Forelimb muscle (tissue), 1 donor: ENCODE data around the gene CLIC4. TPM values are rescaled to one million over a fixed set of nuclear protein-coding genes. Genes with fewer than 3 reads are reported as not detected.
"Not testable (repeated sequence)": the region's sequence is repeated elsewhere in the genome, so short reads cannot be mapped to it uniquely, and the experiment has no call there.

Source experiments
- DNase-seq: peaks from one replicate; pipeline ENCODE4 v3.0.0-alpha.2; 2013; ENCODE audit warnings: low read depth
- polyA plus RNA-seq: library from polyadenylated mRNA; unstranded; fragments of 120-200 nt; gene quantifications from one replicate; pipeline ENCODE4 v1.2.1, GENCODE V29; 2013; ENCODE audit not compliant: insufficient read length

The CLIC4 gene
- polyA plus RNA-seq, 1 donor: 115 TPM

DNA sequence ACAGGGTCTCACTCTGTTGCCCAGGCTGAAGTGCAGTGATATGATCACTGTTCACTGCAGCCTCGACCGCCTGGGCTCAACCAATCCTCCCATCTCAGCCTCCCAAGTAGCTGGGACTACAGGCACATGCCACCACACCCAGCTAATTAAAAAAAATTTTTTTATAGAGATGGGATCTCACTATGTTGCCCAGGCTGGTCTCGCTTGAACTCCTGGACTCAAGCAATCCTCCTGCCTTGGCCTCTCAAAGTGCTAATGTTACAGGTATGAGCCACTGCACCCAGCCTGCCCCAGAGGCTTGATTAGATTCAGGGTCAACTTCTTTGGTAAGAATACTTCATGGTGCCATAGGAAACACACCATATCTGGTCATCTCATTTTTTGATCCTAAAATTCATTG lies 66.2 kb downstream of the CLIC4 start:
- DNase-seq: not testable (repeated sequence)

DNA sequence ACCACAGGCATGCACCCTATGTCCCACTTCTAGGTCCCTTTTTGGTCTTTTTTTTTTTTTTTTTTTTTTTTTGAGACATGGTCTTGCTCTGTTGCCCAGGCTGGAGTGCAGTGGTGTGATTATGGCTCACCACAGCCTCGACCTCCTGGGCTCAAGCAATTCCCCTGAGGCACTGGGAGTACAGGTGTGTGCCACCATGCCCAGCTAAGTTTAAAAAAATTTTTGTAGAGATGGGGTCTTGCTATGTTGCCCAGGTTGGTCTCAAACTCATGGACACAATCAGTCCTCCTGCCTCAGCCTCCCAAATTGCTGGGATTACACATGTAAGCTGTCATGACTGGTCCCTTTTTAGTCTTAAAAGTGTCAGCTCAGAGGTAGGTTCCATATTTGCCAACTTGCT lies 75.0 kb downstream of the CLIC4 start:
- DNase-seq: not testable (repeated sequence)

DNA sequence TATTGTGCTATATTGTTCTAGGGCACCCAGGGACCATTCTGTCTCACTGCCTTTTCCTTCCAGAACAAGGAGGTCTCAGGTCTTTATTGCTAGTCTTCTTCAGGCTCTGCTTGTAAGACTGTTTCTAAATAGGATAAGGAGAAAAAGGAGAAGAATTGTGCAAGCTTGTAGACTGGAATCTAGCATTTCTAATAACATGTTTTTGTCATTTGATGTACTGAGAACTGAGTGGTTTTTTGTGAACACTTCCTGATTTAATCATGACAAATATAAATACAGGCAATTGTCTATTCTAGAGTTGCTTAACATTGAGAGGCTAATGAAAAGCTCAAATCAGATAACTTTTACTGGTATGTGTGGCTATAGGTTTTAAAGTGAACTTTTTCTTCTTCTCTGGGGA lies 77.6 kb downstream of the CLIC4 start:
- no peak for DNase-seq

DNA sequence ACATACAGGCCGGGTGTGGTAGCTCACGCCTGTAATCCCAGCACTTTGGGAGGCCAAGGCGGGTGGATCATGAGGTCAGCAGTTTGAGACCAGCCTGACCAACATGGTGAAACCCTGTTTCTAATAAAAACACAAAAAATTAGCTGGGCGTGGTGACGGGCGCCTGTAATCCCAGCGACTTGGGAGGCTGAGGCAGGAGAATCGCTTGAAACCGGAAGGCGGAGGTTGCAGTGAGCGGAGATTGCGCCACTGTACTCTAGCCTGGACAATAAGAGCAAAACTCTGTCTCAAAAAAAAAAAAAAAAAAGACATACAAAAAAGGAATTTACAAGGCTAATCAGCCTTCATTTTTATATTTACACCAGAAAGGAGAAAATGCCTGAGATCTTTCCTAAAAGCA lies 78.2 kb downstream of the CLIC4 start:
- not testable (repeated sequence) for DNase-seq

DNA sequence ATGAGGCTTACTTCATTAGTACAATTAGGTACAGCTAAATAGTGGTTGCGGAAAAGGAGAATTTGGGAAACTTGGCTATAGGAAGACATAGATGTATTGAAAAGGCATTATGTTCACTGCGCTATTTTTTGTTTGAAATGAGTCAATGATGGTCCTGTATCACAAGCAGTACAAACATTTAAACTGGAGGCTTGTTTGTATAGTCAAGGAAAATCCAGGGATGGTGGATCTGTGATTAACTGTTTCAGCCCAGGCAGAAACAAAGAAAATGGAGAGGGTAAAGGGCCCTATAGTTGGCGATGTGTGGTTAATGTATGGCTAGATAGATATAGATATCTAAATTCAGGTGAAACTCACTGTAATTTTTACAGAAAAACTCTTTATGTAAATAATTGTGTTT lies 79.9 kb downstream of the CLIC4 start:
- DNase-seq: no peak

DNA sequence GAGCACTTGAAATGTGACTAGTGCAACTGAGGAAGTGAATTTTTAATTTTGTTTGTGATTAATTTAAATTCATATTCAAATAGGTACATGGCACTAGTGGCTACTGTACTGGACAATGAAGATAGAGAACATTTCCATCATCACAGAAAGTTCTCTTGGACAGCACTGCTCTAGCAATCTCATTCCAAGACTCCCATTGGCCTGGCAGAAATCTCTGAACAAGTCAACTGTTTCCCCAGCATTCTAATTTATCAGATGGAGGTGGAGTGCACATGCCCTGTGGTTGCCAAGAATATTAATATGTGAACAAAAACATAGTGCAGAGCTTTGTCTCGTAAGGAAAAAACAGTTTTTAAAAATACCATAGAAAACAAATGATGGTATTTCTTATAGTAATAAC lies 81.3 kb downstream of the CLIC4 start:
- DNase-seq: no peak

DNA sequence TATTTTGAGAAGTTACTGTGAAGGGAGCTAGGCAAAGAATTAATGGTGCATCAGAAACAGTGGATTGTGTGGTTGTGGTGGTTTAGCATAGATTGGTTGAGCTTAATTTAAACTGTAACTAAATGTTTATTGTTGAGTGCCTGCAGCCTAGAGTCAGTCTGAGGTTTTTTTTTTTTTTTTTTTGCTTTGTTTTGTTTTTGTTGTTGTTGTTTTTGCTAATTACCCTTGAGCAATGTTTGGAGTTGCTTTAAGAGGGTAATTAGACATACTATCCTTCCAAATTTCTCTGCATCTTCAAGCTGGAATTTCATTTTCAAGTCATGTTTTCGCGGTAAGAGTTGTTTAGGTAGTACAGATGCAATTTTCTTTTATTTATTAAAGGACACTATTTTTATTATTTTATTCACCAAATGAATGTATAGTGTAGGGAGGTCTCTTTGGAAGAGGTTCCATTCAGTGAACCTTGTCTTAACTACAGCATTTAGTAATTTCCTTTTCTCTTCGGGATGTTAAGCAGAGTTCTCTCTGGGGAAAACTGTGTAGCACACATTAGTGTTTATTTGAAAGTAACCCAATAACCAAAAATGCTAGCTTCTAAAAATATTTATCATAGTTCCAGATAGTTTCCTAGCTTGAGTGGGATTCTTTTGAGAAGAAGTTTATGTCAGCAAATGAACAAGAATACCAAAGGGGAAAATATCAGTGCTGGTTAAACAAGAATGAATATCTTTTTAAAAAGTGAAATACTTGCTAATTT lies 82.3 kb downstream of the CLIC4 start:
- no peak for DNase-seq

DNA sequence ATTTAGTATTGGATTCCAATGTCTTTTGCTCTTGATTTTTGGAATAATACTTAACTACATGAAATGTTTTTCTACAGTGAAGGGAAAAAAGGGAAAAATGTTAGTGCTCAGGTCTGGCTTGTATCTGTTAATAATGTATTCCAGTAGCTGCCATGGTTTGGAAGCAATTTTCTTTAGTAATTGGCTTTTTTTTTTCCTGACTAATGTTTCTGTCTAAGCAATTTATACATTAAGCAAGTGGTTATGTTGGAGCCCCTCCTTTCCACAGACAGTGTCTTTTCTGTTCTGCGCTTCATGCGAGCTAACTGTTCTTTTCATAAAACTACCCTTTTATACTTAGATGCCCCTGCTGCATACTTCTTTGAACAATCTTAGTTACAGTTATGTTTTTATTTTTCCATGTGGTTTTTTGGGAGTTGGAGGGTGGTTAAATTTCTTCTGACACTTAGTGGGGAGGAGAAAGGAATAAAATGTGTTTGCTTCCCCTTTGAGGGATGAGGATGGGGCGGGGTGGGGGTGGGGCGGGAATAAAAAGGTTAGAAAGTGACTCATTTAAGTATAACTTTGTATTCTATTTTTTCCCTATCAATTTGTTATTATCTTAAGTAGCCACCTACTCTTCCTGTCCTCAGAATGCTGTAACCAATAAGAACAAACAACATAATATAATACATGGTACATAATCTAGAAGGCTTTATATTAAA lies 83.1 kb downstream of the CLIC4 start:
- no peak for DNase-seq

DNA sequence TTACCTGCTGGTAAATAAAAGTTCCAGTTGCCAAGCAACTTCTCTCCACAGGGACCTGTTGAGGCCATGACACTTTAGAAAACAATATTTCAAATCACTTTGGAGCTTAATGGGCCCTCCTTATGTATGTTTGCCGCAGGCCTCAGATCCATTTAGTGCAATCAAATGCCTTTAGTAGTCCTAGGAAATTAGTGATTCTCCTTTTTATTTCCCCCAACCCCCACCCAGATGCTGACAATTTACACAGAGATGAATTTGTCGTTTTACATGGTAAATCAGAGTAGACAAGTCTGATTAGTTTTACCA lies 83.6 kb downstream of the CLIC4 start:
- no peak for DNase-seq

DNA sequence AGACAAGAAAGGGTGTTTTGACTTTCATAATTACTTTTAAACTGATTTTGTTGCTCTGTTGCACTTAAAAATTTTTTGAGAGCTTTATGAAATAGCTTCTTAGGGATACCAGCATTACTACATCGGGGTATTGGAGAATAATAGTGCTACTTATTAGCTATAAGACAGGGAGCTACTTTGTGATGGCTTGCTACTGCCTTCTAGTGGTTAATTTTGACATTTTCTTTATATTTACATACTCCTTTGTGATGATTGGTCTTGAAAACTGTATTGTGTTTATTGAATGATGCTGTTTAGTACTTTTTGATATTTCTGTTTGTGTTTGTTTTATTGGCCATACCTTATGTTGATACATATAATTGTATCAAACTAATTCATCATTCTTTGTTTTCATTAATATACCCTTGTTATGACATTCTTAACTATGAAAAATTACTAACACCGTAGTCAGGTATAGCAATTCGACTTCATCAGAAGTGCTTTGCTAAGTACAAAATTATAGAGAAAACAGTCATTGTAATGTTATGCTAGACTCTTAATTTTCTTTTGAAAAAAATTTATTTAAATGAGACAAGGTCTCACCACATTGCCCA lies 85.5 kb downstream of the CLIC4 start:
- DNase-seq: peak; percentile 59

DNA sequence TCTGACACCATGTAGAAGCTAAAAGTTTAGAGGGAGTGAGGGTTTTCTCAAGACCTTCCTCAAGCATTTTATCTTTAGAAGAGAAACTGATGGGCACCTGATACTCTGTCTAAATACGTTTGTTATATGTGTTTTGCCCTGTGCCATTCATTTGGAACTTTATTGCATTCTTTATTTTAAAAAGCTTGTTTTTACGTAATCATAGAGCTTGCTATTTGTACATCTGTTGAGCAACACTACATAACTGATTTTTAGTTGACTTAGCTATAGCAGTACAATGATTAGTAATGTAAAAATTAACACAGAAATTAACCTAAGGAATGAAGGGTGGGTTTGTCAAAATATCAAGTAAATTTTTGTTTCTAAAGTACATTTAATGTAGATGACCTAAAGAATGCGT lies 96.3 kb downstream of the CLIC4 start:
- DNase-seq: no peak

DNA sequence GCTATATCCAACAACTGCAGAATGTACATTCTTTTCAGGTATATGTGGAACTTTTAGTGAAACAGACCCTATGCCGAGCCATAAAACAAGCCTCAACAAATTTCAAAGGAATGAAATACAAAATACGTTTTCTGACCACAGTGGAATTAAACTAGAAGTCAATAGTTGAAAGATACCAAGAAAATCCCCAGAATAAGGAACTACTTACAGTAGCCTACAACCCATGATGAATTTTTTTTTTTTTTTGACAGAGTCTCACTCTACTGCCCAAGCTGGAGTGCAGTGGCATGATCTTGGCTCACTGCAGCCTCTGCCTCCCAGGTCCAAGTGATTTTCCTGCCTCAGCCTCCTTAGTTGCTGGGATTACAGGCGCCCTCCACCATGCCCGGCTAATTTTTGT lies 101.4 kb downstream of the CLIC4 start:
- no peak for DNase-seq

DNA sequence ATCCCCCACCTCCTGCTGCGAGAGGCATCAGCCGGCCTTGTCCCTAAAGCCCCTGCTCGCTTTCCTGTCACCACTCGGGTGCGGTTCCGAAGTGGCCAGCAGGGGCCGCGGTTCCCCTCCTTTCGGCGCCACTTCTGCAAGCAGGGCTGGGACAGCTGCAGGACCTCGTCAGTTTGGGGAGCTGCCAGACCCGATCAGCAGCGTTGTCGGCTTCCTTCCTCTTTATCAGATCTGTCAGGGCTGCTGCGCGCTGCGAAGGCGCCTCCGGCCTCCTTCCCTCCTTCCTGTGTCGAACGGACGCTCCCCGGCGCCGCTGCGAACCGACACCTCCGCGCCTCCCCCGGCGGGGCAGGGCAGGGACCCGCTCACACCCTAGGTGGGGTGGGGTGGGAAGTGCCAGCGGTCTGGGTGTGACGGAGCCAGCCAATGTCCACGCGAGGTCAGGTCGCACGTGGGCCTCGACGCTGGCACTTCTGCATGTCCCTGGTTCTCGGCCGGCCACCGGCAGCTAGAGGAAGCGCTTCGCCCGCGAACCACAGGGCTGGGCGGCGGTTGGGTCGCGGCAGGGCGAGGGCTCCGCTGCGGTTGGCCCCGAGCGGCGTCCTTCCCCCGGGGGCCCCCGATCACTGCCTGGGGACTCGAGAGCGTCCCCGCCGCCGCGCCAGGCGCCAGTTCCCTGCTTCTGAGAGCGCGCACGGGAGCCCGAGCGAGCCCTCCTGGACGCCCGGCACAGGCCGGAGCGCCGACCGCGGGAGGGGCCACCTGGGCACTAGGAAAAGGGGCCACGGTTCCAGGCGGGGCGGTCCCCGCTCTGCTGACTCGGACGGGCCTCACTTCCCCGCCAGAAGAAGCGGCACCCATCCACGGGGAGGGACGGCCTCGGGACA lies 103.0 kb downstream of the CLIC4 start:
- DNase-seq: peak; percentile 72

DNA sequence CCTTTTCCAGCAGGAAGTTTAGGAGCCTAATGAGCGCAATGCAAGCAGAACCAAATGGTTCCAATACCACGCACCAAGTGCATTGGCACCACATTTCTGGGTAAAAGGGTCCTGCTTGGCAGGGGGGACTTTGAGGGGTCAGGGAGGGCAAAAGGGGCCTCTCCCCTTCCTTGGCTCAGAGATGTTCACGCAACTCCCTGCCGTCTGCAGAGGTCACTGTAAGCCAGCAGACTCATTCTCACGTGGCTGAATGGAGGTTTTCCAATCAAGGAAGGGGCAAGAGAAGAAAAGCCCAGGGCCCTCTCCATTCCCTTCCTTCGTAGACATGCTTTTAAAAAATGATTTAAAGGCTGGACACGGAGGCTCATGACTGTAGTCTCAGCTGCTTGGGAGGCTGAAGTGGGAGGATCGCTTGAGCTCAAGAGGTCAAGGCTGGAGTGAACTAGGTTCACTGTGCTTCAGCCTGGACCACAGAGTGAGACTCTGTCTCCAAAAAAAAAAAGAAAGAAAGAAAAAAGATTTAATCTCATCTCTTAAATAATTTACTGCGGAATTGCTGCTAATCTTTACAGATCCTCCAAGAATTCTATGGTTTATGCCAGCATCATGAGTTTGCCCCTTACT lies 104.5 kb downstream of the CLIC4 start:
- no peak for DNase-seq

DNA sequence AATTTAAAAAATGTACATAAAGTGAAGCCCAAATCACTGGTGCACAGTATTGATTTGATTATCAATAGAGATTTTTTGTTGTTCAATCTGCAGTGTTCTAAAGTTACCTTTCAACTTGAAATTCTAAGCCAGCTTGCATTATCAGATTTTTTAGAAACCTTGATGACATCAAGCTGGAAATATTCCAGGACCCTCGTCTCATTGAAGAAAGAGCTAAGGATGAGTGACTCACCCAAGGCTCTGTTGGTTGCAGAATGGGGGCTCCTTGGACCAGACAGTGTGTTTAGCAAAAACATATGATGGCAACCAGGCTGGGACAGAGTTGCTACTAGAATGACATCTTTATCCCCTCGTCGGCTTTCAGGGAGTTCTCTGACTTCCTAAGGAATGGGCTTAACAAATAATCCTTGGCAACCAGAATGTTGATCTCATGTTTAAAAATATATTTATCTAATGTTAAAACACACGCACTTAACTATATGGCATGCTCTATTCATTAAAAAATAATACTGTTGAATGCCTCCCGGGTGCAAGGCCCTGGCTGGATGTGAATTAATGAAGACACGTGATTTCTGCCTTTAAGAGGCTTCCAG lies 105.2 kb downstream of the CLIC4 start:
- no peak for DNase-seq

DNA sequence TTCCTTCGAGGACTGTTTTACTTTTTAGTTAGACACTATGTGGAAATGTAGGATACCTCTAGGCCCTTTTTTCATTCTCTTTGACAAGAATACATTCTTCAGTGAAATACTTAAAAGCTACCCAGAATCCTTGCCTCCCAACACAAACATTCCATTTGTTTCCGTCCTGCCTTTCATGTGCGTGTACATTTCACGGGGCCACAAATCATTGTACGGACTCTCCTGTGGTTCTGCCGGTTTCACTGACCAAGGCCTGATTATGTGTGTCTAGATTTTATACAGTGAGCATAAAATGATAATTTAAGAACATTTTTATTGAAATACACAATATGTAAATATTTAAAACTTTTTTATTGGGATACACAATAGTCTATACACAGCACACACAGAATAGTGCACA lies 108.4 kb downstream of the CLIC4 start:
- no peak for DNase-seq

DNA sequence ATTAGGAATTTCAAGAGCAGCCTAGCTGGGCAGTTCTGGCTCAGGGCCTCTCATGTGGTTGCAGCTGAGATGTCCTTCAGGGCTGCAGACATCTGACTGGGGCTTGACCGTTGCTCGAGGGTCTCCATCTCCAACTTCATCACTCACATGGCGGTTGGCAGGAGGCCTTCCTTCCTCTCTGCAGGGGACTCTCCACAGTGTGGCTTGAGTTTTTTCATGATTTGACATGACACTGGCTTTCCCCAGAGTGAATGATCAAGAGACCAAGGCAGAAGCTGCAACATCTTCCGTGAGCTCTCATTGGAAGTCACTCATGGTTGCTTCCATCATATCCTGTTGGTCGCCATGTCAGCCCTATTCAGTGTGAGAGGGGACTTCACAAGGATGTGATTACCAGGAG lies 110.2 kb downstream of the CLIC4 start:
- no peak for DNase-seq

DNA sequence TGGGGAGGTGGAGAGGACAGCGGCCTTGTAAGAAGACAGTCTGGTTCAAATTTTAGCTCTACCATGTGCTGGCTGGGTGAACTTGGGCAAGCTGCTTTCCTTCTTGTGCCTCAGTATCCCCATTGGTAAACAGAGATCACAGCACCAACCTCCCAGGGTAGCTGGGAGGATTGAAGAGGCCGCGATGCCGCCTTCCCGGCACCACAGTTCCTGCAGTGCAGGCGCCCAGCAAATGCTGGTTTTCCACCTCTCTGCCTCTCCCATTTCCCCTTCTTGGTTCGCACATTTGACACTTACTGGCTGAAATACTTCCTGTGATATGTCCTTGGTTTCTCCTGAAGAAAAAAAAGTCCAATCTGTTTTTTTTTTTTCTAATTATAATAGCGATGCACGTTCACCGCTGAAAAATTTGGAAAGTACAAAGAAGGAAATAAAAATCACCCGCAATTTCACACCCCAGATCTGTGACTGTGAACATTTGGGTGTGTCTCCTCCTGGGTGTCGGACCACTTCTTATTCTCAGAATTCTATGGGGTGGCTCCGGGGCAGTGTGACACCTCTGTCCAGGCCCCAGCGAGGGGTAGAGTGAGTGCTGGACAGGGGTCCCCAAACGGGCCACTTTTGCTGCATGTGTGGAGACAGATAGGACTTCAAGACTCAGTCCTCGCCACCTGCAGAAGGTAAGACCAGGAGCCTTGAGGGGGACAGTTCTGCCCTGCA lies 111.7 kb downstream of the CLIC4 start:
- DNase-seq: no peak

DNA sequence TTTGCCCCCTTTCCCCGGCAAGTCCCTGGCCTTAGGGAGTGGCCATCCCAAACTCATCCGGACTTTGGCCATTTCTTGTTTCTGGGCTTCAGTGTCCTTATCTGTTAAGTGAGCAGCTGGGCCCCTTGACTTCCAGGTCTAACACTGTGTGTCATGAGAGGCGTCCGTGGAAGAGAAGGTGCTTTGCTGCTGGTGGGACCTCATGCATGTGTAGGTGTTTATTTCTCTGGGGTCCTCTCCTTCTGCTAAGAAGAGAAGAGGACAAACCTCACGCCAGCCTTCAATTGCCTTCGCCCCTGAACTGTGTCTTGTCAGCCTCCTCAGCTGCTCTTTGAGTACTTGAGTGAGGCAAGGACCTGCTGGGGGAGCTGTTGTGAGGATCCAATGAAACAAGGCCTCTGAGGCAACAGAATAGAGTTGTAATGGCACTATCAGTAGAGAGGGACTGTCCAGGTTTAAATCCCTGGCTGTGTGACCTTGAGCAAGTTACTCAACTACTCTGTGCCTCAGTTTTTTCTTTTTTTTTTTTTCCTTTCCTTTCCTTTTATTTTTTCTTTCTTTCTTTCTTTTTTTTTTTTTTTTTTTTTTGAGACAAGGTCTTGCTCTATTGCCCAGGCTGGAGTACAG lies 112.4 kb downstream of the CLIC4 start:
- DNase-seq: no peak

DNA sequence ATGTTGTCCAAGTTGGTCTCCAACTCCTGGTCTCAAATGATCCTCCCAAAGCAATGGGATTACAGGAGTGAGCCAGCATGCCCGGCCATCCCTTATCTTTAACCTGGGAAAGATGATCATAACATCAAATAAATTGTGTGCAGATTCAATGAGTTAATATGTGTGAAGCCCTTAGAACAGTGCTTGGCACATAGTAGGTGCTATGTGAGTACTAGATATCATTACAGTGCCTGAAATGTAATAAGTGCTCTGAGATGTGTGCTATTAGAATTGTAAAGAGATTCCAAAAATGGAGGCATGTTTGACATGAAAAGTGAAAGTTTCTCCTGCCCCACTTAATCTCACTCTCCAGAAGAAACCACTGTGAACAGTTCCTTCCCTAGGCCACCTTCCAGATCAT lies 113.0 kb downstream of the CLIC4 start:
- no peak for DNase-seq
